K562 (cell line): Measurements from ENCODE around the gene BHLHE23. TPM values are rescaled to one million over a fixed set of nuclear protein-coding genes. Genes with fewer than 3 reads are reported as not detected.

Source experiments
- ATAC-seq: fragments of 200-7000 bp; cut with Tn5 transposase; 3 replicates; pipeline ENCODE4 v1.9.1; 2020; ENCODE audit warnings: moderate library complexity
- BruUV-seq: library from RNA; stranded (reverse); fragments of 400-500 nt; replicated peaks from 2 replicates; lab custom pipeline; 2021; lab: Mats Ljungman, UMichigan
- CTCF ChIA-PET: fragments of 300-600 bp; formaldehyde crosslinking; extraction: SDS; loops from one replicate; lab custom pipeline; 2021; ENCODE audit warnings: low intra/inter-chr PET ratio; lab: Yijun Ruan, JAX
- POLR2A ChIA-PET: fragments of 300-600, 350-650 bp; sonication (Branson Sonifier 250); formaldehyde crosslinking; extraction: SDS; loops from one replicate; lab custom pipeline; 2021; ENCODE audit warnings: antibody characterized with exemption, inconsistent platforms; lab: Yijun Ruan, JAX
- DNase-seq, 4 experiments: peaks; one replicate each; pipeline versions ENCODE4 v3.0.0 to v3.0.0-alpha.2; 2011 to 2018; ENCODE audit warnings: low spot score in 3 of 4, mixed read lengths in 3 of 4; ENCODE audit errors: extremely low read depth in 1 of 4
- FAIRE-seq: peaks from 2 replicates; lab custom pipeline; 2011; peaks lifted over from hg19 to GRCh38; lab: Jason Lieb, UNC
- H2AFZ ChIP-seq: 2 replicates; pipeline ENCODE4 v1.6.0; 2011; ENCODE audit warnings: low read depth, low read length, control low read depth, inconsistent platforms
- H3K27ac ChIP-seq: fragments of 200-600 bp; 3 replicates; pipeline ENCODE4 v1.8.0; 2011; ENCODE audit warnings: low read depth, mild to moderate bottlenecking, control low read depth, inconsistent platforms, low read length, moderate library complexity, mixed read lengths; ENCODE audit errors: extremely low read depth
- H3K27me3 ChIP-seq, 2 experiments: fragments of 300-600 bp in 1 of 2; 2 replicates in 1 of 2; 3 replicates in 1 of 2; pipeline versions ENCODE4 v1.6.0 to v1.8.0; 2011; ENCODE audit warnings: inconsistent platforms in 2 of 2, low read length in 2 of 2, mild to moderate bottlenecking in 1 of 2, mixed read lengths in 1 of 2, moderate library complexity in 1 of 2; ENCODE audit not compliant: control insufficient read depth in 2 of 2, insufficient read depth in 2 of 2
- H3K36me3 ChIP-seq: fragments of 300-600 bp; 3 replicates; pipeline ENCODE4 v1.8.0; 2011; ENCODE audit warnings: mild to moderate bottlenecking, low read length, inconsistent platforms; ENCODE audit not compliant: control insufficient read depth, insufficient read depth
- H3K4me1 ChIP-seq, 2 experiments: fragments of 200-600 bp in 1 of 2; replicated peaks in 1 of 2; 2 replicates in 1 of 2; 3 replicates in 1 of 2; pipeline versions ENCODE4 v1.5.1 to v1.8.0; 2011; ENCODE audit warnings: inconsistent platforms in 2 of 2, low read length in 2 of 2, mild to moderate bottlenecking in 1 of 2, mixed read lengths in 1 of 2, moderate library complexity in 1 of 2; ENCODE audit not compliant: control insufficient read depth in 2 of 2, insufficient read depth in 2 of 2
- H3K4me2 ChIP-seq: 2 replicates; pipeline ENCODE4 v1.6.1; 2011; ENCODE audit warnings: low read length, control low read depth, inconsistent platforms, mixed read lengths; ENCODE audit not compliant: insufficient read depth
- H3K4me3 ChIP-seq: fragments of 200-600 bp; sonication (generic), shearing (Covaris generic); 2 replicates; pipeline ENCODE4 v1.5.1; 2016; ENCODE audit warnings: control low read depth, inconsistent platforms
- H3K79me2 ChIP-seq: fragments of 200-600 bp; 3 replicates; pipeline ENCODE4 v1.8.0; 2011; ENCODE audit warnings: low read length, inconsistent platforms; ENCODE audit not compliant: control insufficient read depth, insufficient read depth
- H3K9ac ChIP-seq, 2 experiments: 2 replicates each; pipeline versions ENCODE4 v1.6.0 to v1.6.1; 2011; ENCODE audit warnings: low read depth in 2 of 2, low read length in 2 of 2, control low read depth in 1 of 2, inconsistent platforms in 1 of 2, mild to moderate bottlenecking in 1 of 2, mixed read lengths in 1 of 2; ENCODE audit not compliant: insufficient read depth in 1 of 2
- H3K9me1 ChIP-seq: one replicate; pipeline ENCODE4 v1.6.0; 2011; ENCODE audit warnings: inconsistent platforms, mild to moderate bottlenecking, low read length, moderate library complexity; ENCODE audit not compliant: control insufficient read depth, insufficient read depth
- H3K9me3 ChIP-seq: replicated peaks from 2 replicates; pipeline ENCODE4 v1.5.1; 2011; ENCODE audit warnings: low read depth, low read length, inconsistent platforms; ENCODE audit not compliant: control insufficient read depth, insufficient read depth
- H4K20me1 ChIP-seq: replicated peaks from 2 replicates; pipeline ENCODE4 v1.6.1; 2011; ENCODE audit warnings: low read length, inconsistent platforms, mixed read lengths; ENCODE audit not compliant: control insufficient read depth, insufficient read depth
- CLOCK ChIP-seq: fragments of 250-450 bp; sonication (Bioruptor Pico); IDR thresholded peaks from 2 replicates; pipeline ENCODE4 v1.4.0; 2020; ENCODE audit warnings: mild to moderate bottlenecking, moderate library complexity, borderline replicate concordance
- E2F6 ChIP-seq, 2 experiments: IDR thresholded peaks; 2 replicates each; pipeline ENCODE4 v1.6.1; 2011; ENCODE audit warnings: borderline replicate concordance in 1 of 2, control low read depth in 1 of 2, low read depth in 1 of 2, low read length in 1 of 2, mild to moderate bottlenecking in 1 of 2, mixed read lengths in 1 of 2, moderate library complexity in 1 of 2; ENCODE audit not compliant: insufficient read depth in 1 of 2, insufficient read length in 1 of 2, poor library complexity in 1 of 2, severe bottlenecking in 1 of 2; ENCODE audit errors: extremely low read depth in 1 of 2
- HNRNPL ChIP-seq: fragments of 200-400 bp; formaldehyde crosslinking; IDR thresholded peaks from 2 replicates; pipeline ENCODE4 v1.6.1; 2017; ENCODE audit warnings: low read depth, mild to moderate bottlenecking, low read length
- WGBS: fragments of 100-300 bp; shearing (Covaris generic); methylation state at CpG from one replicate; pipeline ENCODE4 v1.1.6; 2016; ENCODE audit warnings: low coverage, mixed read lengths; ENCODE audit not compliant: insufficient coverage; ENCODE audit errors: missing lambda C conversion rate; 5-methylcytosine and 5-hydroxymethylcytosine counted together
- in situ Hi-C: fragments of 300-500 bp; cut with MboI; formaldehyde crosslinking; loops from 4 replicates; pipeline ENCODE4 v1.15.0; 2018; ENCODE audit warnings: inconsistent platforms, mixed read lengths
- intact Hi-C: fragments of 100-400 bp; cut with micrococcal nuclease; formaldehyde crosslinking; loops from 2 replicates; pipeline ENCODE4 v1.14.2; 2022
- polyA plus RNA-seq, 8 experiments: library from polyadenylated mRNA; depleted of rRNA in 4 of 8; stranded (reverse) in 5 of 8; unstranded in 3 of 8; fragments of >200 nt; fragmentation: Nextera tagmentation in 2 of 8; fragmentation: Illumina TruSeq in 1 of 8; extraction: Ambion mirVana in 2 of 8; extraction: Trizol in 1 of 8; gene quantifications; 2 replicates each; pipeline versions ENCODE4 v1.2.1 to v1.2.3, GENCODE V29; 2011 to 2014; ENCODE audit warnings: inconsistent platforms in 1 of 8, missing spikeins in 1 of 8
- total RNA-seq, 7 experiments: library from RNA; depleted of rRNA in 6 of 7; stranded (reverse); fragments of >200 nt in 6 of 7; fragmentation: Illumina TruSeq in 2 of 7; extraction: Trizol in 2 of 7; gene quantifications; 2 replicates each; pipeline versions ENCODE4 v1.2.1 to v1.2.3, GENCODE V29; 2011 to 2021; ENCODE audit warnings: low replicate concordance in 1 of 7
- TF ChIP-seq, protein P1 (sequence below), 3 experiments: IDR thresholded peaks in 2 of 3; conservative IDR thresholded peaks in 1 of 3; 2 replicates each; pipeline ENCODE4 v1.5.1; 2011 to 2012; ENCODE audit warnings: low read length in 3 of 3, mild to moderate bottlenecking in 3 of 3, control low read depth in 2 of 3, improper control_type of control experiment in 1 of 3, inconsistent platforms in 1 of 3, low read depth in 1 of 3, mixed read lengths in 1 of 3, moderate library complexity in 1 of 3; ENCODE audit not compliant: insufficient read depth in 2 of 3

Gene BHLHE23
- total and polyA plus RNA-seq, 9 of the 15 experiments (the other 6 are each of a cell fraction or from before 2014, with no cell fraction given), result not detected

DNA sequence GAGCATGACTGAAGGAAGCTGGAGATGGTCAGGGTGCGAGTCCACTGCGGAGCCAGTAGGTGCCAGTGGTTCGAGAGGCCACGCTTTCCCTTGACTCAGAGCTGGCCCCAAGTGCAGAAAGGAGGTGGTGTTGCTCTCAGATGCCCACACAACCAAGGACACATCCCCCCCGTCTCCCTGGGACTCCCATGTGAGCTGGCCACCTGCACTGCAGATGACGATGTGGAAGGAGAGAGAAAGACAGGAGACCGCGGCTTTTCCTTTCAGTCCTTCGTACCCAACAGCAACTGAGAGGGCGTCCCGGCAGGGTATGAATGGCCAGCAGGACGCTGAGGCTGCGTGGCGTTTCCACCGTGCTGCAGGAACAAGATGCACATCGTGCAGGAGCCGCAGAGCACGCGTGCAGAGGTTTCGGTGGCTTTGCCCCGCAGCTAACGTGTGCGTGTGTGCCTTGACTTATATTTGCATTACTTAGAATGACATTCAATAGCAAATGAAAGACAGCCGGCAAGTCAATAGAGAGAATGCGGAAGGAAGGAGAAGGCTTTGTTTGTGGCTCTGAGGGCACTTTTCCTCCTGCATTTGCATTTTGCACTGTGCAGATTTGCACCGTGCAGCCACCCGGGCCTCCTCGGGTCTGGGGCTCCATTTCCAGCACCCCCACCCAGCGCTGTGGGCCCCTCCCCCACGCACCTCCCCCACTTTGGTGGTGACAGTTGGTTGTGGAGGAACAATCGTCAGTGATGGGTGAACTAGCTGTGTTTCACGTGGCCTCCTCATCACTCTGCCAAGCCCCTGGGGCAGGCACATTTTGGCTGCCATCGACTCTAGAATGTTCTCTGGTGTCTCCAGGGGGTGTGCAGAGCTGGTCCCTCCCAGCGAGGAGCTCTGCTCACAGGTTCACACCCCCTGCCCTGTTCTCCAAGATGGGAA, 26.4 kb upstream of the BHLHE23 start:
- peaks cover 0 to 30% of the 10 kb centered on the region in 2 experiments; a peak in 3 of 5 replicates for H3K4me1 ChIP-seq
- TF ChIP-seq, protein P1, sequence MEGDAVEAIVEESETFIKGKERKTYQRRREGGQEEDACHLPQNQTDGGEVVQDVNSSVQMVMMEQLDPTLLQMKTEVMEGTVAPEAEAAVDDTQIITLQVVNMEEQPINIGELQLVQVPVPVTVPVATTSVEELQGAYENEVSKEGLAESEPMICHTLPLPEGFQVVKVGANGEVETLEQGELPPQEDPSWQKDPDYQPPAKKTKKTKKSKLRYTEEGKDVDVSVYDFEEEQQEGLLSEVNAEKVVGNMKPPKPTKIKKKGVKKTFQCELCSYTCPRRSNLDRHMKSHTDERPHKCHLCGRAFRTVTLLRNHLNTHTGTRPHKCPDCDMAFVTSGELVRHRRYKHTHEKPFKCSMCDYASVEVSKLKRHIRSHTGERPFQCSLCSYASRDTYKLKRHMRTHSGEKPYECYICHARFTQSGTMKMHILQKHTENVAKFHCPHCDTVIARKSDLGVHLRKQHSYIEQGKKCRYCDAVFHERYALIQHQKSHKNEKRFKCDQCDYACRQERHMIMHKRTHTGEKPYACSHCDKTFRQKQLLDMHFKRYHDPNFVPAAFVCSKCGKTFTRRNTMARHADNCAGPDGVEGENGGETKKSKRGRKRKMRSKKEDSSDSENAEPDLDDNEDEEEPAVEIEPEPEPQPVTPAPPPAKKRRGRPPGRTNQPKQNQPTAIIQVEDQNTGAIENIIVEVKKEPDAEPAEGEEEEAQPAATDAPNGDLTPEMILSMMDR (IDR thresholded peaks at IDR 0.05 in 2 of 3, conservative IDR thresholded peaks at IDR 0.05 in 1 of 3; ENCODE audit: insufficient read depth in 2 of 3, low read depth in 1 of 3, low read length in 3 of 3), result 0 out of 6 replicates have a peak, but pooled peaks of 1 of the 3 experiments have one; percentile 10
- TF ChIP-seq CLOCK (CRISPR knock-in tag) (no peak), E2F6 (IDR thresholded peaks at IDR 0.05; ENCODE audit: borderline replicate concordance in 1 of 2, extremely low read depth in 1 of 2, insufficient read depth in 1 of 2, insufficient read length in 1 of 2, low read depth in 1 of 2, low read length in 1 of 2, poor library complexity in 1 of 2, severe bottlenecking in 1 of 2) (no peak), HNRNPL (no peak)
- H3K9me1 ChIP-seq, result no peaks in the 10 kb centered on the region
- ATAC-seq, result no peak
- CTCF ChIA-PET, result no interaction called here
- no peak overlapping the region for H2AFZ ChIP-seq
- no peak overlapping the region for H3K9ac ChIP-seq
- H3K36me3 ChIP-seq, result no peaks in the 10 kb centered on the region
- 2% methylated on average over 29 of the region's 34 CpGs for WGBS
- no peak for DNase-seq
- intact Hi-C loops (no loop called here), in situ Hi-C loops (no loop called here)
- no peaks in the 10 kb centered on the region for H4K20me1 ChIP-seq
- no peak overlapping the region for H3K4me2 ChIP-seq
- H3K4me3 ChIP-seq, result no peak overlapping the region
- H3K27me3 ChIP-seq, result peaks cover 38 to 82% of the 10 kb centered on the region in 2 experiments; a peak in 4 of 5 replicates
- peaks cover 2% of the 10 kb centered on the region; the same call in 1 of the 2 replicates for H3K9me3 ChIP-seq
- POLR2A ChIA-PET, result no interaction called here
- FAIRE-seq, result no peak
- no peak overlapping the region for H3K27ac ChIP-seq
- H3K79me2 ChIP-seq, result no peaks in the 10 kb centered on the region
- no TSS peak for BruUV-seq
